GM12864 (cell line): ENCODE data around the gene MACROH2A2.

ENCODE experiments used
- DNase-seq: peaks from one replicate; pipeline ENCODE4 v3.0.0-alpha.2; 2011; ENCODE audit warnings: low read depth
- H3K4me3 ChIP-seq: 2 replicates; pipeline ENCODE4 v1.5.1; 2011; ENCODE audit warnings: mild to moderate bottlenecking, low read depth, low read length, control low read depth
- CTCF ChIP-seq: IDR thresholded peaks from 2 replicates; pipeline ENCODE4 v1.5.1; 2011; ENCODE audit warnings: low read depth, mild to moderate bottlenecking, moderate library complexity, low read length, control low read depth, inconsistent platforms; ENCODE audit errors: missing control alignments

Gene MACROH2A2

GRCh38 chr10:70135684-70136083, 83.0 kb downstream of the MACROH2A2 start:
- no peak overlapping the region for H3K4me3 ChIP-seq
- no peak for DNase-seq
- no peak for TF ChIP-seq CTCF

- H3K4me3 ChIP-seq = no peak overlapping the region
- DNase-seq = no peak
- no peak for TF ChIP-seq CTCF
Measured at GRCh38 chr10:70137135-70137534, 84.5 kb downstream of the MACROH2A2 start.

- no peak for TF ChIP-seq CTCF
- DNase-seq = no peak
- no peak overlapping the region for H3K4me3 ChIP-seq
Measured at GRCh38 chr10:70137927-70138883, 85.6 kb downstream of the MACROH2A2 start.

GRCh38 chr10:70139151-70139996, 86.7 kb downstream of the MACROH2A2 start:
- no peak for TF ChIP-seq CTCF
- no peak for DNase-seq
- no peak overlapping the region for H3K4me3 ChIP-seq

- no peak for TF ChIP-seq CTCF
- H3K4me3 ChIP-seq = no peak overlapping the region
- no peak for DNase-seq
Measured at GRCh38 chr10:70139997-70140250, 87.3 kb downstream of the MACROH2A2 start.

GRCh38 chr10:70140297-70140696, 87.7 kb downstream of the MACROH2A2 start:
- DNase-seq = no peak
- TF ChIP-seq CTCF = no peak
- H3K4me3 ChIP-seq = no peak overlapping the region
